HG03342 (cell line): ENCODE measurements around the gene FBXL2.
"Not testable (repeated sequence)": the region's sequence is repeated elsewhere in the genome, so short reads cannot be mapped to it uniquely, and the experiment has no call there.

Experiments
- ATAC-seq: cut with Tn5 transposase; IDR thresholded peaks from one replicate; pipeline ENCODE4 v1.9.1; 2021; ENCODE audit warnings: mild to moderate bottlenecking, moderate library complexity; ENCODE audit not compliant: unreplicated experiment

FBXL2 gene

DNA sequence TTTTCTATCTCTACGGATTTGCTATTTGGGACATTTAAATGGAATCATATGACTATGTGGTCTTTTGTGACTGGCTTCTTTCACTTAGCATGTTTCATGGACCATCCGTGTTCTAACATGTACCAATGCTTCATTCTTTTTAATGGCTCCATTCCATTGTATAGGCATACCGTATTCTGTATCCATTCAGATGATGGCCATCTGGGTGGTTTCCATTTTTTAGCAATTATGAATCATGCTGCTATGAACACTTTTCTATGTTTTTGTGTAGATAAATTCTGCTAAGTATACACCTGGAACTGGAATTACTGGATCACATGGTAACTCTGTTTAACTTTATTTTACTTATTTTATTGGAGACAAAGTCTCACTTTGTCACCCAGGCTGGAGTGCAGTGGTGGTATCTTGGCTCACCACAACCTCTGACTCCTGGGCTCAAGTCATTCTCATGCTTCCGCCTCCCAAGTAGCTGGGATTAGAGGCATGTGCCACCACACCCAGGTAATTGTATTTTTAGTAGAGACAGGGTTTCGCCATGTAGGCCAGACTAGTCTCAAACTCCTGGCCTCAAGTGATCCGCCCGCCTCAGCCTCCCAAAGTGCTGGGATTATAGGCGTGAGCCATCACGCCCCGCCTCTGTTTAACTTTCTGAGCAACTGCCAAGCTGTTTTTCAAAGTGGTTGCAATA lies 149.5 kb downstream of the FBXL2 start:
- ATAC-seq: no peak

DNA sequence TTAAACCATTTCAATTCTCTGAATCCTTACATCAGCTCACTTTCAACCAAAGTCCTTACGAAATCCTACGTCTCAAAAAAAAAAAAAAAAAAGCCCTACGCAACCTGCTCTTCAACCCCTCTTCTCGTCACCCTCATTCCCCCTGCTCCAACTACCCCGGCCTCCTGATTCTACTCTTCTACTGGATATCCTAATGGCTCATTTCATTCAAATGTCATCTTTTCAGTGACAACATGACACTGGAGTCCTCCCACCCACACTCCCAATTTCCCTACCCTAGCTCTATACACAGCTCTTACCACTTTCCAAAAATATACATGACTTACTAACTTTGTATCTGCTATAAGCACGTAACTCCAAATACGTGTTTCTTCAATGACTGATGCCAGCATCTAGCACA lies 151.5 kb downstream of the FBXL2 start:
- no peak for ATAC-seq

- ATAC-seq: not testable (repeated sequence)
These were observed 152.1 kb downstream of the FBXL2 start for GRCh38 chr3:33429306-33429705.

GRCh38 chr3:33430061-33430460 lies 152.8 kb downstream of the FBXL2 start:
- ATAC-seq: no peak

- no peak for ATAC-seq
These were observed 153.3 kb downstream of the FBXL2 start for GRCh38 chr3:33430571-33430970.

- no peak for ATAC-seq
These were observed 156.6 kb downstream of the FBXL2 start for GRCh38 chr3:33433843-33434242.
